ENCODE results near the gene FUT7. TPM values are rescaled to one million over a fixed set of nuclear protein-coding genes. Genes with fewer than 3 reads are reported as not detected.

Gene FUT7
- total RNA-seq, 5 donors from 2014 or later (not counting 1 experiment from before 2014, with no cell fraction given) = 1.1 to 7.7 (median 5.1) TPM

DNA sequence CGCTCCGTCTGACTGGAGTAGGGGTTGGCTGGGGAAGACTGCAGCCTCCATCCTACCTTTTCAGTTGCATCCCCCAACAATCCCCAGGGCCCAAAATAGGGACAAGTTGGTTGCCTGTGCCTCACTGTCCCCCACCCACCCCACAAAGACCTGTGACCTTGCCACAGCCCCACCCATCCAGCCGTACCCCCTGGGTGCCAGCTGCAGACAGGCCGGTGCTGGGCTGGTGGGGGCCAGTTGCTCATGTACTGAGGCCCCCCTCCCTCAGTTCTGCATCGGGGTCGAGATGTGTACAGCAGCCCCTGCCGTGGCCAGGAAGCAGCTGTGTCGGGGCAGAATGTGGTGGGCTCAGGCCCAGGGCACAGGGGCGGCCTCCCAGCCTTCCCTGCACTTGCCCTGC lies 48.7 kb downstream of the FUT7 start:
- H3K9me3 ChIP-seq = no peaks in the 10 kb centered on the region
- H3K4me1 ChIP-seq (ENCODE audit: control insufficient read depth in 1 of 2, extremely low read depth in 1 of 2, insufficient read depth in 2 of 2, low read length in 2 of 2) = peaks cover 0 to 30% of the 10 kb centered on the region in 2 experiments
- ChIA-PET CTCF (no interaction called here), POLR2A (no interaction called here)
- no peak for ATAC-seq (replicated peaks in 1 of 4)
- H3K36me3 Mint-ChIP-seq = no peaks in the 10 kb centered on the region
- H3K36me3 ChIP-seq (ENCODE audit: control insufficient read depth in 2 of 2, extremely low read depth in 1 of 2, insufficient read depth in 1 of 2, low read length in 1 of 2) = no peaks in the 10 kb centered on the region
- peaks cover 0 to 7% (median 6%) of the 10 kb centered on the region in 3 donors for H3K4me1 Mint-ChIP-seq
- no peaks in the 10 kb centered on the region for H3K9me3 Mint-ChIP-seq
- no peak overlapping the region for H3K27ac Mint-ChIP-seq
- peaks cover 11 to 29% of the 10 kb centered on the region in 2 donors for H3K27me3 Mint-ChIP-seq
- 57% methylated on average over 7 of the region's 9 CpGs for WGBS (ENCODE audit: insufficient coverage)
- no peak overlapping the region for H3K4me3 Mint-ChIP-seq
- no peak for DNase-seq
- peaks cover 0 to 56% of the 10 kb centered on the region in 2 experiments for H3K27me3 ChIP-seq (replicated peaks in 1 of 2; ENCODE audit: control insufficient read depth in 2 of 2, extremely low read depth in 1 of 2, insufficient read depth in 2 of 2, low read length in 1 of 2)
- no peak overlapping the region for H3K4me3 ChIP-seq (ENCODE audit: control insufficient read depth in 1 of 2, extremely low read depth in 1 of 2, low read length in 1 of 2)
- no peak overlapping the region for H3K27ac ChIP-seq (ENCODE audit: low read length)

GRCh38 chr9:136982232-136983051 lies 49.4 kb downstream of the FUT7 start, which contains the start of gene LCNL1:
Gene LCNL1, plus strand, starts transcription at chr9:136982993. Its CDS starts 594 bp downstream, at chr9:136983587.
- ChIA-PET POLR2A (no interaction called here), CTCF (no interaction called here)
- 86% methylated on average over 18 of the region's 18 CpGs for WGBS (ENCODE audit: insufficient coverage)
- Histone ChIP-seq H3K27ac (ENCODE audit: low read length) (no peak within 1 kb of the TSS), H3K27me3 (replicated peaks in 1 of 2; ENCODE audit: control insufficient read depth in 2 of 2, extremely low read depth in 1 of 2, insufficient read depth in 2 of 2, low read length in 1 of 2) (peaks cover 0 to 52% of the 10 kb centered on the region in 2 experiments), H3K4me1 (ENCODE audit: control insufficient read depth in 1 of 2, extremely low read depth in 1 of 2, insufficient read depth in 2 of 2, low read length in 2 of 2) (peaks cover 0 to 37% of the 10 kb centered on the region in 2 experiments), H3K9me3 (no peaks in the 10 kb centered on the region), H3K4me3 (ENCODE audit: control insufficient read depth in 1 of 2, extremely low read depth in 1 of 2, low read length in 1 of 2) (no peak within 1 kb of the TSS), H3K36me3 (ENCODE audit: control insufficient read depth in 2 of 2, extremely low read depth in 1 of 2, insufficient read depth in 1 of 2, low read length in 1 of 2) (no peaks in the 10 kb centered on the region)
- Mint-ChIP-seq H3K36me3 (no peaks in the 10 kb centered on the region), H3K9me3 (no peaks in the 10 kb centered on the region), H3K4me1 (peaks cover 0 to 8% (median 6%) of the 10 kb centered on the region in 3 donors), H3K27ac (peak within 1 kb of the TSS in 1 of 2 donors; percentile 2), H3K4me3 (peak within 1 kb of the TSS in 1 of 3 donors; percentile 6), H3K27me3 (peaks cover 11 to 24% of the 10 kb centered on the region in 2 donors)
- DNase-seq = no peak
- ATAC-seq (replicated peaks in 1 of 4) = no peak

- no peaks in the 10 kb centered on the region for H3K9me3 Mint-ChIP-seq
- H3K4me3 ChIP-seq (ENCODE audit: control insufficient read depth in 1 of 2, extremely low read depth in 1 of 2, low read length in 1 of 2) = no peak overlapping the region
- peaks cover 0 to 45% of the 10 kb centered on the region in 2 experiments for H3K4me1 ChIP-seq (ENCODE audit: control insufficient read depth in 1 of 2, extremely low read depth in 1 of 2, insufficient read depth in 2 of 2, low read length in 2 of 2)
- H3K36me3 Mint-ChIP-seq = no peaks in the 10 kb centered on the region
- CTCF ChIA-PET = no interaction called here
- no peak overlapping the region for H3K4me3 Mint-ChIP-seq
- H3K9me3 ChIP-seq = no peaks in the 10 kb centered on the region
- H3K27me3 ChIP-seq (replicated peaks in 1 of 2; ENCODE audit: control insufficient read depth in 2 of 2, extremely low read depth in 1 of 2, insufficient read depth in 2 of 2, low read length in 1 of 2) = peaks cover 0 to 49% of the 10 kb centered on the region in 2 experiments
- no peak overlapping the region for H3K27ac ChIP-seq (ENCODE audit: low read length)
- no peak overlapping the region for H3K27ac Mint-ChIP-seq
- POLR2A ChIA-PET = no interaction called here
- H3K27me3 Mint-ChIP-seq = peaks cover 11 to 21% of the 10 kb centered on the region in 2 donors
- ATAC-seq (replicated peaks in 1 of 4) (no peak), DNase-seq (no peak)
- no peaks in the 10 kb centered on the region for H3K36me3 ChIP-seq (ENCODE audit: control insufficient read depth in 2 of 2, extremely low read depth in 1 of 2, insufficient read depth in 1 of 2, low read length in 1 of 2)
- peaks cover 2 to 12% (median 6%) of the 10 kb centered on the region in 3 donors for H3K4me1 Mint-ChIP-seq
- WGBS (ENCODE audit: insufficient coverage) = 87% methylated on average over 5 of the region's 17 CpGs
Observed at GRCh38 chr9:136981588-136982231, 50.2 kb downstream of the FUT7 start.

DNA sequence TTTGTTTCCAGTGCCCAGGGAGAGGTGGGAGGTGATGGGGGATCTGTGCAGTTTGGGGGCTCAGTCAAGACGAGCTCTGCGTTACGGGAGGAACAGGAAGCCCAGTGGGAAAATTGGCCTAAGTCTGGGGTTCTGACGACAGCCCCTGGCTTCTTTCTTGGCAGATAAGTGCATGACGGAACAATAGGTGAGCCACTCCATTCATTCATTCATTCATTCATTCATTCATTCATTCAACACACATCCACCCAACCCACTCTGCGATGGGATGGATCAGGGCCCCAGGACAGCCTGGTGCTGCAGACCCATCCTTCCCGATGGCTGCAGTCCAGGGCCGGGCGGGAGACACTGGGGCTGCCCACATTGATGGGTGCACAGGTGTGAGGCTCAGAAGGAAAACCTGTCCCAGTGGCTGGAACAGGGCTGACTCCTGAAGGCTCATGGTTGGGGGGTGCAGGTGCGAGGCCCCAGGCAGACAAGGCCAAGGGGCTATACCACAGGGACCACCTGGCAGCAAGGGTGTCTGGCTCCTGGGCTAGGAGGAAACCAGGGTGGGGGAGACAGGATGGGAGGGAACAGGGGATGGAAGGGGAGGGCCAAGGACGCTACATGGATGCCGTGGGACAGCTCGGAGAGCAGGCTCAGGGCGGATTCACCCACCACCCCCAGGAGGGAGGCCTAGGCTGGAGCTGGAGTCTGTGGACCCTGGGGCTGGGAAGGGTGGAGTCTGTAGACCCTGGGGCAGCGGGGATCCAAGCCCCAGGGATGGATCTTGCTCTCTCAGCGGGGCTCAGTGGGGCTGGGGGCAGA lies 51.0 kb downstream of the FUT7 start:
- WGBS (ENCODE audit: insufficient coverage) = 92% methylated on average over 10 of the region's 16 CpGs
- no peak overlapping the region for H3K4me3 Mint-ChIP-seq
- peaks cover 6 to 15% of the 10 kb centered on the region in 2 donors for H3K27me3 Mint-ChIP-seq
- H3K9me3 ChIP-seq = no peaks in the 10 kb centered on the region
- peaks cover 8 to 18% (median 12%) of the 10 kb centered on the region in 3 donors for H3K4me1 Mint-ChIP-seq
- ATAC-seq (replicated peaks in 1 of 4) = no peak
- no peaks in the 10 kb centered on the region for H3K36me3 Mint-ChIP-seq
- no peak for DNase-seq
- H3K4me1 ChIP-seq (ENCODE audit: control insufficient read depth in 1 of 2, extremely low read depth in 1 of 2, insufficient read depth in 2 of 2, low read length in 2 of 2) = peaks cover 0 to 51% of the 10 kb centered on the region in 2 experiments
- no peaks in the 10 kb centered on the region for H3K9me3 Mint-ChIP-seq
- ChIA-PET CTCF (no interaction called here), POLR2A (no interaction called here)
- no peak overlapping the region for H3K27ac Mint-ChIP-seq
- no peak overlapping the region for H3K27ac ChIP-seq (ENCODE audit: low read length)
- H3K4me3 ChIP-seq (ENCODE audit: control insufficient read depth in 1 of 2, extremely low read depth in 1 of 2, low read length in 1 of 2) = no peak overlapping the region
- peaks cover 0 to 45% of the 10 kb centered on the region in 2 experiments for H3K27me3 ChIP-seq (replicated peaks in 1 of 2; ENCODE audit: control insufficient read depth in 2 of 2, extremely low read depth in 1 of 2, insufficient read depth in 2 of 2, low read length in 1 of 2)
- no peaks in the 10 kb centered on the region for H3K36me3 ChIP-seq (ENCODE audit: control insufficient read depth in 2 of 2, extremely low read depth in 1 of 2, insufficient read depth in 1 of 2, low read length in 1 of 2)

Other genes starting within 250 kb of the FUT7 start
- 10 to 100 TPM; 24.4 to 53.5 (median 45.8) TPM for gene TMEM141, start 240.7 kb downstream of the FUT7 start, total RNA-seq
- gene CCDC183, start 235.8 kb downstream of the FUT7 start, total RNA-seq = 1 to 10 TPM; 1.9 to 2.9 (median 2.3) TPM
- 10 to 100 TPM; 60.5 to 86.7 (median 82.8) TPM for gene RABL6, start 224.1 kb downstream of the FUT7 start, total RNA-seq
- gene AJM1, start 189.6 kb downstream of the FUT7 start, total RNA-seq = 1 to 10 TPM; 2.1 to 7.5 (median 5.1) TPM
- 10 to 100 TPM; 23.3 to 56.8 (median 43.5) TPM for gene PHPT1, start 182.7 kb downstream of the FUT7 start, total RNA-seq
- 10 to 100 TPM in 1 of 5 donors, 1 to 10 TPM in 4; 3.0 to 10.7 (median 7.1) TPM for gene MAMDC4, start 179.7 kb downstream of the FUT7 start, total RNA-seq
- 100 to 1,000 TPM; 236 to 314 (median 297) TPM for gene EDF1, start 165.8 kb downstream of the FUT7 start, total RNA-seq
- gene TRAF2, start 145.6 kb downstream of the FUT7 start, total RNA-seq = 10 to 100 TPM; 20.9 to 38.7 (median 33.7) TPM
- 100 to 1,000 TPM in 3 of 5 donors, 10 to 100 TPM in 2; 60.9 to 161 (median 145) TPM for gene FBXW5, start 87.3 kb downstream of the FUT7 start, total RNA-seq
- 1 to 10 TPM; 1.7 to 3.8 (median 3.2) TPM for gene C8G, start 86.8 kb downstream of the FUT7 start, total RNA-seq
- 1 to 10 TPM; 1.1 to 3.3 (median 2.2) TPM for gene LCN12, start 79.8 kb downstream of the FUT7 start, total RNA-seq
- 10 to 100 TPM in 4 of 5 donors, 1 to 10 TPM in 1; 9.6 to 56.6 (median 26.4) TPM for gene PTGDS, start 54.6 kb downstream of the FUT7 start, total RNA-seq
- gene LCNL1, start 49.1 kb downstream of the FUT7 start, total RNA-seq = 1 to 10 TPM in 3 of 5 donors, under 1 TPM in 2; 0.29 to 2.2 (median 1.3) TPM
- 100 to 1,000 TPM in 4 of 5 donors, 10 to 100 TPM in 1; 81.3 to 173 (median 127) TPM for gene PAXX, start 39.7 kb downstream of the FUT7 start, total RNA-seq
- gene CLIC3, start 35.5 kb downstream of the FUT7 start, total RNA-seq = 10 to 100 TPM in 2 of 5 donors, 1 to 10 TPM in 3; 5.4 to 24.7 (median 8.0) TPM
- 100 to 1,000 TPM in 3 of 5 donors, 10 to 100 TPM in 2; 58.6 to 138 (median 121) TPM for gene ABCA2, start 3.9 kb downstream of the FUT7 start, total RNA-seq
- 10 to 100 TPM; 32.4 to 76.7 (median 57.0) TPM for gene NPDC1, start 14.1 kb upstream of the FUT7 start, total RNA-seq
- under 1 TPM in 1 of 5 donors, not detected in 4; 0.32 TPM for gene ENTPD2, start 22.0 kb upstream of the FUT7 start, total RNA-seq
- 1 to 10 TPM in 1 of 5 donors, under 1 TPM in 4; 0.33 to 1.0 (median 0.83) TPM for gene SAPCD2, start 38.5 kb upstream of the FUT7 start, total RNA-seq
- gene UAP1L1, start 45.4 kb upstream of the FUT7 start, total RNA-seq = 10 to 100 TPM; 11.3 to 32.8 (median 19.3) TPM
- gene MAN1B1, start 54.9 kb upstream of the FUT7 start, total RNA-seq = 10 to 100 TPM; 62.0 to 91.5 (median 84.8) TPM
- gene DPP7, start 82.6 kb upstream of the FUT7 start, total RNA-seq = 100 to 1,000 TPM; 246 to 469 (median 425) TPM
- gene GRIN1, start 107.1 kb upstream of the FUT7 start, total RNA-seq = not detected
- not detected for gene LRRC26, start 138.0 kb upstream of the FUT7 start, total RNA-seq
- gene TMEM210, start 140.0 kb upstream of the FUT7 start, total RNA-seq = not detected
- 100 to 1,000 TPM; 133 to 142 (median 141) TPM for gene ANAPC2, start 156.5 kb upstream of the FUT7 start, total RNA-seq
- 10 to 100 TPM; 37.0 to 71.6 (median 64.0) TPM for gene SSNA1, start 156.6 kb upstream of the FUT7 start, total RNA-seq
- gene TPRN, start 168.7 kb upstream of the FUT7 start, total RNA-seq = 10 to 100 TPM in 3 of 5 donors, 1 to 10 TPM in 2; 5.8 to 12.8 (median 12.1) TPM
- 10 to 100 TPM; 23.7 to 44.7 (median 42.1) TPM for gene TMEM203, start 173.6 kb upstream of the FUT7 start, total RNA-seq
- 10 to 100 TPM; 27.6 to 46.7 (median 45.4) TPM for gene NDOR1, start 173.6 kb upstream of the FUT7 start, total RNA-seq
- 1 to 10 TPM in 3 of 5 donors, under 1 TPM in 2; 0.56 to 1.6 (median 1.5) TPM for gene RNF208, start 190.2 kb upstream of the FUT7 start, total RNA-seq
- under 1 TPM in 4 of 5 donors, not detected in 1; 0.32 to 0.58 (median 0.45) TPM for gene CYSRT1, start 193.1 kb upstream of the FUT7 start, total RNA-seq
- gene RNF224, start 195.4 kb upstream of the FUT7 start, total RNA-seq = not detected
- gene SLC34A3, start 198.8 kb upstream of the FUT7 start, total RNA-seq = not detected
- 100 to 1,000 TPM in 2 of 5 donors, 10 to 100 TPM in 3; 50.6 to 118 (median 95.3) TPM for gene TUBB4B, start 209.2 kb upstream of the FUT7 start, total RNA-seq
- under 1 TPM in 1 of 5 donors, not detected in 4; 0.54 TPM for gene STPG3, start 219.2 kb upstream of the FUT7 start, total RNA-seq
- 10 to 100 TPM; 36.1 to 62.2 (median 58.8) TPM for gene NELFB, start 223.2 kb upstream of the FUT7 start, total RNA-seq
- gene TOR4A, start 245.6 kb upstream of the FUT7 start, total RNA-seq = 1 to 10 TPM; 2.2 to 5.6 (median 3.2) TPM

All from T-cell (primary cell).